ENCODE measurements around the gene MLST8. TPM values are rescaled to one million over a fixed set of nuclear protein-coding genes. Genes with fewer than 3 reads are reported as not detected.

Gene MLST8
- polyA plus RNA-seq, 3 donors: 29.9 to 54.3 (median 30.5) TPM

GRCh38 chr16:2155977-2156848 lies 49.0 kb upstream of the MLST8 start:
- Histone ChIP-seq H3K4me1 (ENCODE audit: control insufficient read depth in 1 of 2, insufficient read depth in 2 of 2, low read length in 2 of 2) (peaks cover 38 to 49% of the 10 kb centered on the region in 2 donors), H2AFZ (ENCODE audit: insufficient read depth, low read depth, low read length, poor library complexity, severe bottlenecking) (peak overlapping the region; percentile 78), H4K20me1 (ENCODE audit: insufficient read depth, low read length) (peaks cover 89% of the 10 kb centered on the region), H3K27me3 (ENCODE audit: control insufficient read depth in 2 of 2, insufficient read depth in 2 of 2, low read length in 2 of 2) (no peaks in the 10 kb centered on the region), H3K36me3 (replicated peaks in 1 of 2; ENCODE audit: control insufficient read depth in 1 of 2, insufficient read depth in 2 of 2, low read length in 2 of 2) (peaks cover under 1 to 7% of the 10 kb centered on the region in 2 donors), H3K4me2 (replicated peaks; ENCODE audit: extremely low read depth, low read length, poor library complexity, severe bottlenecking) (peak overlapping the region; percentile 89), H3K9me3 (replicated peaks in 1 of 2; ENCODE audit: control insufficient read depth in 1 of 2, insufficient read depth in 1 of 2, low read length in 2 of 2) (no peaks in the 10 kb centered on the region), H3K4me3 (replicated peaks in 1 of 3; ENCODE audit: low read depth in 2 of 3, low read length in 3 of 3) (peak overlapping the region; percentile 59 to 97 (median 78)), H3K9ac (ENCODE audit: insufficient read depth, low read length, poor library complexity, severe bottlenecking) (peak overlapping the region; percentile 70), H3K79me2 (ENCODE audit: insufficient read depth, low read length) (peaks cover 88% of the 10 kb centered on the region), H3K27ac (ENCODE audit: low read depth in 1 of 2, low read length in 2 of 2) (peak overlapping the region in 1 of 2 donors; percentile 78)
- peak overlapping the region; percentile 96 to 97 for H3K4me3 Mint-ChIP-seq
- peaks cover 9 to 12% of the 10 kb centered on the region in 2 donors for H3K36me3 Mint-ChIP-seq
- WGBS (ENCODE audit: insufficient coverage): 12% methylated on average over 29 of the region's 47 CpGs
- intact Hi-C loops (cut with micrococcal nuclease): loop anchor here (2.0 to 10.0 kb wide), 5 partner anchors 49 to 349 kb away; partner anchors contain the start of genes MLST8 (in 2 of the 2), MSRB1 (in 1 of the 2), NTHL1 (in 1 of the 2) and TSC2 (in 1 of the 2)
- no peak for TF ChIP-seq CTCF (IDR thresholded peaks at IDR 0.05)
- H3K4me1 Mint-ChIP-seq: peaks cover 51% of the 10 kb centered on the region
- H3K9me3 Mint-ChIP-seq: no peaks in the 10 kb centered on the region
- peaks cover 0 to 2% (median 2%) of the 10 kb centered on the region in 3 donors for H3K27me3 Mint-ChIP-seq (ENCODE audit: low read depth in 3 of 3)
- peak in 1 of 3 donors; percentile 26 for DNase-seq
- H3K27ac Mint-ChIP-seq: peak overlapping the region; percentile 89 to 95 (median 90)

- H3K27me3 ChIP-seq (ENCODE audit: control insufficient read depth in 2 of 2, insufficient read depth in 2 of 2, low read length in 2 of 2): no peaks in the 10 kb centered on the region
- Mint-ChIP-seq H3K36me3 (peaks cover 3 to 6% of the 10 kb centered on the region in 2 donors), H3K4me1 (peaks cover 47% of the 10 kb centered on the region), H3K27ac (peak overlapping the region in 4 of 7 donors; percentile 18 to 48 (median 31)), H3K4me3 (peak overlapping the region; percentile 96 to 97), H3K27me3 (ENCODE audit: low read depth in 3 of 3) (peaks cover 0 to 2% (median 0%) of the 10 kb centered on the region in 3 donors), H3K9me3 (no peaks in the 10 kb centered on the region)
- peak overlapping the region in 1 of 2 donors; percentile 78 for H3K27ac ChIP-seq (ENCODE audit: low read depth in 1 of 2, low read length in 2 of 2)
- peaks cover 89% of the 10 kb centered on the region for H4K20me1 ChIP-seq (ENCODE audit: insufficient read depth, low read length)
- peaks cover 0 to under 1% of the 10 kb centered on the region in 2 donors for H3K36me3 ChIP-seq (replicated peaks in 1 of 2; ENCODE audit: control insufficient read depth in 1 of 2, insufficient read depth in 2 of 2, low read length in 2 of 2)
- peaks cover 38 to 49% of the 10 kb centered on the region in 2 donors for H3K4me1 ChIP-seq (ENCODE audit: control insufficient read depth in 1 of 2, insufficient read depth in 2 of 2, low read length in 2 of 2)
- intact Hi-C loops (cut with micrococcal nuclease): loop anchor here (5.0 to 10.0 kb wide), 4 partner anchors 50 to 348 kb away; partner anchors contain the start of genes MLST8 (in 1 of the 2), MSRB1 (in 1 of the 2), NTHL1 (in 1 of the 2) and TSC2 (in 1 of the 2)
- peak overlapping the region in 1 of 3 experiments; percentile 97 for H3K4me3 ChIP-seq (replicated peaks in 1 of 3; ENCODE audit: low read depth in 2 of 3, low read length in 3 of 3)
- peak overlapping the region; percentile 70 for H3K9ac ChIP-seq (ENCODE audit: insufficient read depth, low read length, poor library complexity, severe bottlenecking)
- TF ChIP-seq CTCF (IDR thresholded peaks at IDR 0.05): no peak
- H2AFZ ChIP-seq (ENCODE audit: insufficient read depth, low read depth, low read length, poor library complexity, severe bottlenecking): no peak overlapping the region
- DNase-seq: no peak
- H3K79me2 ChIP-seq (ENCODE audit: insufficient read depth, low read length): peaks cover 89% of the 10 kb centered on the region
- H3K9me3 ChIP-seq (replicated peaks in 1 of 2; ENCODE audit: control insufficient read depth in 1 of 2, insufficient read depth in 1 of 2, low read length in 2 of 2): no peaks in the 10 kb centered on the region
- peak overlapping the region; percentile 89 for H3K4me2 ChIP-seq (replicated peaks; ENCODE audit: extremely low read depth, low read length, poor library complexity, severe bottlenecking)
- WGBS (ENCODE audit: insufficient coverage): 35% methylated on average over 3 of the region's 5 CpGs
Measured at GRCh38 chr16:2156849-2157224, 48.4 kb upstream of the MLST8 start.

All from CD14-positive monocyte (primary cell).